HG02763 (cell line): Measurements from ENCODE around the gene COL9A1.

Experiments
- ATAC-seq: cut with Tn5 transposase; IDR thresholded peaks from one replicate; pipeline ENCODE4 v1.9.1; 2021; ENCODE audit warnings: mild to moderate bottlenecking, moderate library complexity; ENCODE audit not compliant: unreplicated experiment

Gene COL9A1

GRCh38 chr6:70292193-70292592, 10.7 kb downstream of the COL9A1 start:
- no peak for ATAC-seq

GRCh38 chr6:70289299-70289698, 13.6 kb downstream of the COL9A1 start:
- no peak for ATAC-seq

DNA sequence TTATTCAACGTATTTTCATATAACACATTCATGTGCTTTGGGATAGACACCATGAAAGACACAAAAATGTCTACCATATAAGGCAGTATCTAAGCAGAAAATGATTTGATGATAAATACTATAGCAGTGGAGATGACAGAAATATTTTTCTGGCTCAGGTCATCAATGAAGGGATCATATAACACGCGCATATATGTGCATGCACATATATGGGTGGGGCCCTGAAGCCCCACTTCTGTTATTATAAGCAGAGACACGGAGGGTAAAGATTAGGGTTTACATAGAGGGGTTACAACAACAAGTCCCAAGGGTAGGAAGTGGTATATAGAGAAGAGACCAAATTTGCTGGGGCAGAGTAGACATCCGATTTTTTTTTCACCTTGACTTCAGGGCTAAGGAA, 16.0 kb downstream of the COL9A1 start:
- no peak for ATAC-seq

GRCh38 chr6:70285201-70285600, 17.7 kb downstream of the COL9A1 start:
- no peak for ATAC-seq

DNA sequence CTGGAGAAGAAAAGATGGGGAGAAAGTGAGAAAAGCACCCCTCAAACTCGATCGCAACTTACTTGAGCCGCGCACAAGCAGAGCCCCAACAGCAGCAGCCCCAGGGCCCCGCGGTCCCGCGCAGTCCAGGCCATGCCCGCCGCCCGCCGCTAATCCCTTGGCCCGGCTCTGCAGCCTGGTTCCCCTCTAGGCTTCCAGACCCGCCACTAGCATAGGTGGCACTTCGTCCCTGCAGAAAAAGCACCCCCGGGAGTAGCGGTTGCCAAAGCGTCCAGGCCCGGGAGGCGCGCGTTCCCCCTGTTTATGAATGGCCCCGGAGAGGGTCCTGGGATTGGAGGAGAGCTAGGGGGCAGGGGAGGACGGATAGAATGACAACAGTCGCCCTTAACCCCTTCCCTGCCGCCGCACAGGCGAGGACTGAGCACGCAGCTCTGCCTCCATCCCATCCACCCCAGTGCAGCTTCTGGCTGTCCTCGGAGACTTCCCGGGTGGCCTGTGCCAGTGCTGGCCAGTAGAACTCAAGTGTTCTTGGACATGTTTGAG, 19.9 kb downstream of the COL9A1 start:
- ATAC-seq, result no peak

DNA sequence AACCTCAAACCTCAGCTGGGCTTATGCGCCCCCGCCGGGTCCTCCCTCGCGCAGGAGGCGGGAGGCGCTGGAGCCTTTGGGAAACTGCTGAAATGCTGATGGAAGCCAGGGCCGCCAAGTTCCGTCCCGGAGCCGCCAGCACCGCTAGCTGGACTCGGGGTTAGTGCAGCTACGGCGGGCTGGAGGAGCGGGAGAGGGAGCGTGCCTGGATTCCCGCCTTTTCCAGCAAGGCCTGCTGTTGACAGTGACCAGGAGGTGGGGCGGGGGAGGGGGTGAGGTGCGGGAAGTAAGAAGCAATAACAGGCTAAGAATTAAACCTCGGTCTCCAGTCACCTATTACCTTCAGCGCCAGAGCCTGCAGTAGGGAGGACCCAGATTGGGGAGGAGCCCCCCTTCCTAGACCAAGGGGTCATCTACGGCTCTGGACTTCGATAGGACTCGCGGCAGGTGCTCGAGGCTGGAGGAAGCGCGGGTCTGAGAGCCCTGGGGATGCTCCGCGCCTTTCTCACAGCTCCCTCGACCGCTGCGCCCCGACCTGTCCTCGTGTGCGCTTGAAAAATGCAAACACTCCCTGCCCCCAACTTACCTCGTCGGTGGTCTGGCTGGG, 20.5 kb downstream of the COL9A1 start:
- ATAC-seq, result no peak

DNA sequence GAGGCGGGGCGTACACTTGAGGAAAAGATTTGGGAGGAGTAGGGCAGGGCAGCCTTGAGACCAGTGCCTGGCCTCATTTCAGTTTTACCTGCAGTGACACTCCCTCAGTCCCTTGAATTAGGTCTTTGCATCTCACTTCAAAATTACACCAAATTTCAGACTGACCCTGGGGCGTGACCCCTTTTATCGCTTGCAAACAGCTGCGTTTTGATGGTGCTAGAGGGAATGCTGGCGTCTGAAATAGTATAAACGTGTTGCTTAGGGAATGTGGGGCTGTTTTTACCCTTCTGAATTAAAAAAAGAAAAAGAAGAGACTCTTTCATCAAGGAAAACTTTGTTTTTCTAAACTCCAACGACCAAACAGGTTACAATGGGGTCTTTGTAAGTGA, 21.0 kb downstream of the COL9A1 start:
- ATAC-seq, result no peak

DNA sequence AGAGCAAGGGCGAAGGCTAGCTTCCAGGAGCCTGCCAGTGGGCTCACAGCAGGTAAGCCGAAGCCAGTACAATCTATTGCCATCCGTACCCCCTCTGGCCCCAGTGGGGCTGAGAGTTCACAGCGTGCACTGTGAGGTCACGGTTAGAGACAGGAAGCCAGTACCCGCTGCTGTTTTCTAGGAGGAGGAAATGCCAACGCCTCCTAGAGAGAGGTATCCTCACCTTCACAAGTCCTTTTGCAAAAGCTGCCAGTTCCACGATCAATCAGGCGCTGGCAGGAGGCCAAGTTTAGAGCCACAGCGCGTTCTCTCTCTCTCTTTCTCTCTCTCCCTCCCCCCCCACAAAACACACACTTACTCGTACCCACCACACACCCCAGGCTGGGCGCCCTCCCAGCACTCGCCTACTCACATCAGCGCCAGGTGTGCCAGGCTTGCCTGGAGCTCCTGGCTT, 22.5 kb downstream of the COL9A1 start:
- ATAC-seq, result no peak

GRCh38 chr6:70277470-70277869, 25.4 kb downstream of the COL9A1 start:
- no peak for ATAC-seq

- ATAC-seq, result no peak
These were observed 28.5 kb downstream of the COL9A1 start for GRCh38 chr6:70274338-70274737.

DNA sequence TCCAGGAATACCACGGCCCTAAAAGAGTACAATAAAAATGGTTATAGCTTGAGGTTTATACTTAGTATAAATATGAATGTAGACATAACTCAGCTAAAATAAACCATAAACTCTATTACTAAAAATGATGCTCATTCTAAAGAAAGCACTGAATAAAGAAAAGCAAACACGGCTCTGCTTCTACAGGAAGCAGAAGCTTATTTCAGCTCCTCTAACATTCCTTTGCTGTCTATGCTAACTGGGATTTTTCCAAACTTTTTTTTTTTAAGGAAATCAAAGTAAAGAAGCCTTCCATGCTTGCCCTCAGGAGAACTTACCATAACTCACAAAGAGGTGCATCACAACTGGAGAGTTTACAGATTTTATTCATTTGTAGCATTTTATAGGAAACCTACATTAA, 30.8 kb downstream of the COL9A1 start:
- no peak for ATAC-seq

DNA sequence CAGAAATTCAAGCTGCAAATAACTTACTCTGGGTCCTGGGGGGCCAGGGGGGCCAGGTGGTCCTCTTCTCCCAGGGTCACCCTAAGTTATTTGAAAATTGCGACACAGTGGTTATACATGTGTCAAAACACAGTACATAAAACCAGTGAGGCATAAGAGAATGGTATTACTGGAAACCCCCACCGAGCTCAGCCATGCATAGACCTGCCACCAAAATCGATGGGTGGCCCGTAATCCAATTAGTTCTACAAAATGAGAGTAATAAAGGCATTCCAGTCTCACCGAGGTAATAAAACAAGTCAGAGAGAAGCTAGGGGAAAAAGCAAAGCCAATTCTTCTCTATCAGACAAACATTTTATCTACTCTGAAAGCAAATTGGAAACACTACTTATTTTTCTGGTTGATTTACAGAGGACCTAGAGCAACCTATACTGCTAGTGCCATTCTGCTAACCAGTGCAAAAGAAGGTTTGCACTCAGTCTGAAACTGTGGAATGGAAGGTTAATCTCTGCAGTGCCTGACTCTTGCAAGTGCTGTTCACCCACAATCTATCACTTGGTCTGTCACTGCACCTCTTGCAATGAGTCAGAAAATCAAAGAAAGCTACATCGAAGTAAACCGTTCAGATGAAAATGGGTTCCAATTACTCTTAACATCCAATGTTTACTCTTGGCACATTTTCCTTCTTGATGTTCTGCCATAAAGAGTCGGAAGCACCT, 32.4 kb downstream of the COL9A1 start:
- no peak for ATAC-seq

- no peak for ATAC-seq
These were observed 36.7 kb downstream of the COL9A1 start for GRCh38 chr6:70266142-70266541.

DNA sequence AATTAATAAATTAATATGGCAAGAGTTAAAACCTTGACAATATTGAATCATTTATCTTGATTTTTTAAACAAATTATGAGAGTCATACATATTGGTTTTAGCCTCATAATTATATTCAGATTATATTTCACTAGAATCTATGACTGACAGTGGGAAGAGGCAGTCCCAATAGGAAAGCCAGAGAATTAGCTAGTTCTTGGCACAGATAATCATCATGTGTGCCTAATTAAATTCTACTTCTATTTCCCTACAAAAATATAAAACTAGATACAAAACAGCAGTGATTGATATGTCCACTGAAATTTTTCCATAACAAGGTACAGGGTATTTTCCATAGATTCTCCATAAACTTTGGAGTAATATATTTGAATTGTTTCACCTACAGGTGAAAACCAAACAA, 38.6 kb downstream of the COL9A1 start:
- ATAC-seq, result no peak

DNA sequence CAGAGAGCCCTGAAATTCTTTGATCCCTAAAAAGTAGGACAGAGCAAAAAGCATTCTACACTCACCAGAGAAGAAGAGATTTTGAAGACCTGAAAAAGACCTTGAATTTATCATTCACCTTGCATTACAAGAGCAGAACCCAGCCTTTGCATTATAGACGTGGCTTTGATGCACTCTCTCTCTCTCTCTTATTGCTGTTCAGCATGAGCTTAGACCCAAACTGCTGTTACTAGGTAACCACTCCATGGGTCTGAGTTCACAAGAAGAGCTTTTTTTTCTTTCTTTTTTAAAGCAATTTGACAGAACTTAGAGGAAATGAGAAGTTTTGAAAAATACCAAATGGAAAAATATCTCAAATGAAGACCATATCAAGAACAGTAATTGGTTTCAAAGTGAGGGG, 44.4 kb downstream of the COL9A1 start:
- ATAC-seq, result no peak

DNA sequence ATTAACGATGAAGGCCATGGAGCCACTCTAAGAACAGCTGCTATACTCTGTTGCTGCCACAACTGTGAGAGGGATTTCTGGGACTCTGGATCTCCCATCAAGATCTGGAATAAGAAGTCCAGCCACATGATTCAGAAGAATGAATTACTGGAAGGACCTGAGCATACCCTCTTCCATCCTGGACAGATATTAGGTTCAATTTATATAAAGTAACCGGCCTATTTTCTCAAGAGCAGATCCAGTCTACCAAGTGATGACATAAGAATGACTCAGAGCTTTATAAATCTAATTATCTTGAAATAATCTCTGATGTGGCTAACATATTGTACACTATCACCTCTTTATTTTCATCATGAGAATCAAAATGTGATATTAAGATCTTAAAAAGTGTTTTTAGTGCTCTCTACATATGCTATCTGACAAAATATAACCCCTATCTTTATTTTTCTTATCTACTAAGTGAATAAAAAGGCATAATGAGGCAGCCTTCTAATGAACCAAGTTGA, 45.1 kb downstream of the COL9A1 start:
- no peak for ATAC-seq

DNA sequence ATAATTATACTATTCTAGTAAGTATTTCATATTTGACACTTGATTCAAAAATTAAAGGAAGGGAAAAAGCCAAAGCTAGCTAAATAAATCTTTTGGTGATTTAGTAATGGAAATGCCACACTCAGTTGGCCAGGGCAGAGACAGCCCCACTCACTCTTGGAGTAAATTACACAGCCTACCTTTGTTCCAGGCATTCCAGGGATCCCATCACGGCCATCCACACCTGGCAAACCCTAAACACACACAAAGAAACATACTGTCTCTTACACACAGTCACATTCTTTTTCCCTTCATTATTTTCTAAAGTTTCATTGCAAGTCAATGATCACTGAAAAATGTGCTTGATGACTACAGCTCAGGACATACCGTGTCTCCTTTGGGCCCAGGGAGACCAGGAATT, 48.1 kb downstream of the COL9A1 start:
- no peak for ATAC-seq

DNA sequence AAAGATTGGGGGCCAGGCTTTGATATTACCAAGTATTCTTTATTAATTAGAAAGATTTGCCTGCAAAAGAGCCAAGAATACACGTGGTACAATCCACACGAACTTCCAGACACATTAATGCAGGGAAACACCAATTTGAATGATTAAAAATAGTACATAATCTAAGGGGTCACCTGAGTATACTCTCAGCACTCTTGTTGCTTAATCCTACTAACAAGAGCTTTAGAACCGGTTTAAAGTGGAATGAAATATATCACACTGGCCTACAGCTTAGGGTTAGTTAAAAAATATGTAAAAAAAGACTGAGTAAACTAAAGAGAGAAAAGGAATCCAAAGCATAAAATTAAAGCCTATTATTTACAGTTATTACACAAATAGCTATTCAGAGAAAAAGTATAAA, 49.0 kb downstream of the COL9A1 start:
- ATAC-seq, result no peak

GRCh38 chr6:70252604-70253003, 50.3 kb downstream of the COL9A1 start:
- ATAC-seq, result no peak

GRCh38 chr6:70246118-70246517, 56.8 kb downstream of the COL9A1 start:
- ATAC-seq, result no peak

DNA sequence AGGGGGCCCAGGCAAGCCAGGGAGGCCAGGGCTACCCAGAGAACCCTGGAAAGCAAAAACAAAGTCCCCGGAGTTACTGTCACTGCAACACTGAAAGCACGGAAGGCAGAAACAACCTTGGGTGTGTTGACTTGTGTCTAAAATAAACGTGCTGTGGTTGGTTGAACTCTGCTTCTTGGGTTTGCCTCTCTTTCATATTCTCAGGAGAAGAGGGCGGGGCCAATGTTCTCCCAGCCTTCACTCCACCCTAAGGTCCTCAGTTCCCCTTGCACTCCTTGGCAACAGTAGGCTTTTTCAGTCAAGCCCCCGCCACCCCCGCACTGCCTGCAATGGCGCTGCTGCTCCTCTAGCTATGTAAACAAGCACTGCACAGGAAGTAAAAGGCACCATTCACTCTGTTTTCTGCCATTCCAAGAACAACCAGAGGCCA, 60.9 kb downstream of the COL9A1 start:
- no peak for ATAC-seq

GRCh38 chr6:70241031-70241430, 61.9 kb downstream of the COL9A1 start:
- ATAC-seq, result no peak
